NCI-H2029 treated with DMSO at 0.1 percent for 48 hours (cell line): ENCODE results near the gene PTCD3.

Experiments
- DNase-seq: peaks from one replicate; lab custom pipeline; 2025; lab: John Stamatoyannopoulos, UW

The PTCD3 gene

GRCh38 chr2:86143926-86144685 is 38.1 kb downstream of the PTCD3 start:
- DNase-seq = no peak

DNA sequence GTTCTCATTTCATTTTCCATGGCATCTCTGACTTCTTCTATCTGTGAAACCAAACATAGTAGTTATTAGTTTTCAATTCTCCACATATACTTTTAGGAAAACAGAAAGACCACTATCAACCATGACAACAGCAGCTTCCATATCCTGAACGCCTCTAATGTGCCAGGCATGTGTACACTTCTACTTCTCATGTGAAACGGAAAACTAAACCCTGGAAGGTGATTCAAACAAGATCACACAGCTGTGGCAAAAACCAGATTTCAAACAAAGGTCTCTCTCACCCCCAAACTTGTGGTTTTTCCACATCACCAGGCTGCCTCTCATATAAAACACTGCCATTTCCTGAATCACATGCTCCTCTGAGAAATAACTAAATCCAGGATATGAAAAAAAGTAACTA is 41.8 kb downstream of the PTCD3 start:
- DNase-seq = no peak

DNA sequence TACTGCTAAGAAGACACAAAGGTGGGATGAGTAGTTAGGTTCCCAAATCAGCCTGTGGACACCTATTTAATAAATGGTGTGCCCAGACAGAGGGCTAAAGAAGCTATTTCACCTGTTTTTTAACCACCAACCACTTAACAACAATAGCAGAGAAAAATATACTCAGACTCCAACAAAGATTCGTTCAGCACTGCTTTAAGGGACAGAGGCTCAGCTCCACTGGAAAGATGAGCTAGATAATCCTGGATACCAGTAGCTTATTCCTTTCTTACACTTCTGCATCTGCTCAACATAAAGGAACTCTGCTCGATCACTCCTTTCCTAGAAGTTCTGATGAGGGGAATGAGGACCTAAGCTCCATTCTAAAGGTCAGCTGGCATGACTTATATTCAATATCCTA is 44.5 kb downstream of the PTCD3 start:
- no peak for DNase-seq

DNA sequence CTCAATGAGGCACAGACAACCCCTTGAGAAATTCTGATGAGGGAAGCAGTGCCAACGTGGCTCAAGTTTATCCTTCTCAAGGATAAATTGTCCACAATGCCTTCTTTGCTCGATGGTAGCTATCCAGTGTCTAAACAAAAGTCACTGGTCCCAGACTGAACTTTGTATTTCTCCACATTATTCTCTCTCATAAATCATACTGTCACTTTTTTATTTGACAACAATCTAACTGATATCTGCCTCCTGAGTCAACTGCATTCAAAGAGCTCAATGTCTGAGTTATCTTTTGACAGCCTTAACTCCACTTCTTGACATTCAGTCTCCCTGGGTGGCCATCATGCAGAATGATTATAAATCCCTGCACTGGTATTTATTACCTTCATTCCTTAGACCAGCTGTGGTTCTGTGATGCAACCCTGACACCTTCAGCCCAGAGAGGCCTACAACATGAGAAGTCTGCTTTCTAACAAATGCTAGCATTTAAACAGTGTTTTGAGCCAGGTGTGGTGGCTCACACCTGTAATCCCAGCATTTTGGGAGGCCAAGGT is 51.0 kb downstream of the PTCD3 start:
- no peak for DNase-seq

DNA sequence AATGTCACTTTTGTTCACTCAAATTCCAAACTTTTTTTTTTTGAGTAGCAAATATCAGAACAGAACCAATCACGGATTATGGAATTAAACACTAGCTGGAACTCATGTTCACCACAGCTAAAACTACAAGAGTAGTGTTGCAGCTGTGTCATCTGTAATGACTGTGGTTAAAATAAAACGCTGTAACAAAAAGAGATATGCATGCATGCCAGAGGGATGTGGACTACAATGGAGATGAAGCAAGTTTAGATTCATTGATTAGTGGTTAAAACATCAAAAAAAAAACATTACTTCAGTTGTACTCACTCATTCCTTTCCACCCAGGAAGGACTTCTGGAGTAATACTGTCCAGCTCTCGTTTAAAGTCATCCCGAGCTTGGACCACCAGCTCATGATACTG is 52.3 kb downstream of the PTCD3 start:
- no peak for DNase-seq

DNA sequence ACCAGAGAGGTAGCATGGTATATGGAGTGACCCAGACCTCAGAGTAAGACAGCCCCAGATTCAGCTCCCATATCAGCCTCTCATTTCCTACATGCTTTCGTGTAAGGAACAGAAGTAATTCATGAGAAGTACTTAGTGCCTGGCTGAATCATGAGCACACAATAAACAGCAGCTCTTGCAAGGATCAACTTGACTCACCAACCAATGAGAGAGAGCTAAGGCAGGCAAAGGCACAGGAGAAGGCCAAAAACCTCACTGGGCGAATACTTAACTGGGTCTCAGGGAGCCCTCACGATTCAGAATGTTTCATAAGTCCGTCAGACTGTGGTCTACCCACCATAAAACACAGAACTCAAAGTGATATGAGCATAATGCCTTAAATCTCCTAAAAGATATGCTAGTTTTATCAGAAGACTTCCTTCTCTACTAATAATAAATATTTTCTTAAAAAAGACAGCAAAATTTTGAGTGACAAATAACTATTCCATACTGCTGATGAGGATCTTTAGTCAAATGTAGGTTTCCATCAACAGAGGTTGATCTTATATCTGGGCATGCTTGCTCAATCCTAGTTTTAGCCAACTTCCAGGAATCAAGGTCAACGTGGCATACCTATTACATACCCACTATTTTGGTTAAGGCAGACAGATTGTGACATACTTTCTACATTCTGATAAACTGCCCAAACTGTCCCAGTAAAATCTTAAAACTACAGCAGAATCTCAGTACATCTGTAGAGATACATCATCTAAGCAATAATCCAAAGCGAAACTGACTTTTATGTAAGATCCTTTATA is 54.3 kb downstream of the PTCD3 start:
- DNase-seq = no peak

GRCh38 chr2:86170449-86170848 is 64.4 kb downstream of the PTCD3 start:
- DNase-seq = no peak

GRCh38 chr2:86171295-86171694 is 65.3 kb downstream of the PTCD3 start:
- DNase-seq = no peak

GRCh38 chr2:86172610-86173009 is 66.6 kb downstream of the PTCD3 start:
- DNase-seq = no peak

DNA sequence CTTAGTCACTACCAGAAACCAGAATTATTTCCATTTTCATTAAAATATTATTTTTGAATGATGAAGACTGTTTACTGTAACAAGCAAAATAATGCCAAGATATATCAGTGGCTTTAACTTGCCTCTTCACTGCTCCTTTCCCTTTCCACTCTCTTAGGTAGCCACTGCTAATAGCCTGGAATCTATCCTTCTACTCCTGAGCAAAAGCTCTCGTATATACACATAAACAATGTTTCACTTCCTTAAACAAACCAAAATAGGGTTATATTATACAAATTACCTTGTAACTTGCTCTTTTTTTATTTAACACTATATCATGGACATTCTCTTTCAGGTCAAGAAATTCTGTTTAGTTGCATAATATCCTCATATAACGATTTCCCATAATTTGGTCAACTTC is 68.4 kb downstream of the PTCD3 start:
- DNase-seq = no peak

- DNase-seq = no peak
These were observed 69.8 kb downstream of the PTCD3 start for GRCh38 chr2:86175828-86176227.

- no peak for DNase-seq
These were observed 70.6 kb downstream of the PTCD3 start for GRCh38 chr2:86176597-86176996.

- no peak for DNase-seq
These were observed 79.6 kb downstream of the PTCD3 start for GRCh38 chr2:86185517-86186212.

DNA sequence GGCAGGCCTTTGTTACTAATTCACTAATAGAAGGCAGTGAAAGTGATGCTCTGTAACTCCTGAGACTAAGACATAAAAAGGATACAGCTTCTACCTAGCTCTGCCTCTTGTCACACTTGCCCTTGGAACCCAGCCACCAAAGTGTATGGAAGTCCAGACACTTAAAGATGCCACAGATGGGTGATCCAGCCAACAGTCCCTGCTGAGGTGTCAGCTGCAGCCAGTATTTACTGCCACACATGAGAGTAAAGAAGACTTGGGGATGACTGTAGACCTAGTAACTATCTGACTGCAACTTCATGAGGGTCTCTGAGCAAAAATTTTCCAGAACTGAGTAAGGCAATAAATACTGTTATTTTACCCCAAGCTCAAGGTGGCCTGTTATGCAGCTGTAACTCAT is 80.4 kb downstream of the PTCD3 start:
- DNase-seq = no peak

GRCh38 chr2:86189782-86190416 is 83.9 kb downstream of the PTCD3 start:
- no peak for DNase-seq
